H1 (cell line): ENCODE results near the gene SHISAL1. TPM values are rescaled to one million over a fixed set of nuclear protein-coding genes. Genes with fewer than 3 reads are reported as not detected.

Experiments used
- CTCF ChIA-PET: fragments of 300-600 bp; sonication (Branson Sonifier 250); formaldehyde crosslinking; loops from one replicate; lab custom pipeline; 2021; ENCODE audit not compliant: partially characterized antibody; lab: Charles Lee
- POLR2A ChIA-PET: fragments of 300-600 bp; sonication (Branson Sonifier 250); formaldehyde crosslinking; loops from one replicate; lab custom pipeline; 2021; ENCODE audit warnings: inconsistent platforms; ENCODE audit not compliant: partially characterized antibody; lab: Charles Lee
- DNase-seq, 2 experiments: peaks; one replicate each; pipeline versions ENCODE4 v3.0.0 to v3.0.0-alpha.2; 2010 to 2022; ENCODE audit warnings: low spot score in 2 of 2, low read depth in 1 of 2, mixed read lengths in 1 of 2
- FAIRE-seq: peaks from 2 replicates; lab custom pipeline; 2011; peaks lifted over from hg19 to GRCh38; lab: Jason Lieb, UNC
- H2AFZ ChIP-seq: 2 replicates; pipeline ENCODE4 v1.8.1; 2012; ENCODE audit warnings: low read length, inconsistent platforms
- H2AK5ac ChIP-seq: 2 replicates; pipeline ENCODE4 v1.6.1; 2013; ENCODE audit warnings: low read depth, low read length
- H2BK120ac ChIP-seq: replicated peaks from 2 replicates; pipeline ENCODE3; 2013; ENCODE audit warnings: low read depth, low read length, inconsistent platforms
- H2BK12ac ChIP-seq: 2 replicates; pipeline ENCODE4 v1.6.1; 2013; ENCODE audit warnings: low read depth, low read length
- H2BK15ac ChIP-seq: 2 replicates; pipeline ENCODE4 v1.6.1; 2013; ENCODE audit warnings: low read length
- H2BK20ac ChIP-seq: 2 replicates; pipeline ENCODE4 v1.6.1; 2013; ENCODE audit warnings: low read length
- H2BK5ac ChIP-seq: 2 replicates; pipeline ENCODE4 v1.6.1; 2013; ENCODE audit warnings: low read depth, low read length
- H3K14ac ChIP-seq: 2 replicates; pipeline ENCODE4 v1.6.1; 2013; ENCODE audit warnings: inconsistent platforms; ENCODE audit not compliant: insufficient read length
- H3K18ac ChIP-seq: 2 replicates; pipeline ENCODE4 v1.6.1; 2013; ENCODE audit warnings: low read length; ENCODE audit errors: extremely low read depth
- H3K23ac ChIP-seq: 2 replicates; pipeline ENCODE4 v1.6.1; 2013; ENCODE audit warnings: inconsistent platforms; ENCODE audit not compliant: insufficient read length
- H3K23me2 ChIP-seq: 2 replicates; pipeline ENCODE4 v1.6.1; 2013; ENCODE audit warnings: low read depth, low read length
- H3K27ac ChIP-seq: 2 replicates; pipeline ENCODE4 v1.6.1; 2011; ENCODE audit warnings: low read depth, low read length, inconsistent platforms
- H3K27me3 ChIP-seq, 4 experiments: replicated peaks in 1 of 4; 1 replicate in 1 of 4; 2 replicates in 3 of 4; pipeline versions ENCODE4 v1.6.1 to v1.8.1; 2011 to 2013; ENCODE audit warnings: low read length in 3 of 4, mild to moderate bottlenecking in 3 of 4, inconsistent platforms in 2 of 4, mixed read lengths in 2 of 4, moderate library complexity in 1 of 4; ENCODE audit not compliant: control insufficient read depth in 3 of 4, insufficient read depth in 3 of 4; ENCODE audit errors: extremely low read depth in 1 of 4
- H3K36me3 ChIP-seq, 4 experiments: 2 replicates each; pipeline versions ENCODE4 v1.6.1 to v1.8.1; 2011 to 2013; ENCODE audit warnings: mild to moderate bottlenecking in 4 of 4, low read length in 3 of 4, moderate library complexity in 2 of 4, control low read depth in 1 of 4, inconsistent platforms in 1 of 4; ENCODE audit not compliant: insufficient read depth in 4 of 4, control insufficient read depth in 2 of 4
- H3K4ac ChIP-seq: replicated peaks from 2 replicates; pipeline ENCODE3; 2013; ENCODE audit warnings: low read length, low read depth, mixed read lengths, inconsistent platforms; ENCODE audit not compliant: insufficient read length
- H3K4me1 ChIP-seq, 4 experiments: replicated peaks in 1 of 4; 1 replicate in 1 of 4; 2 replicates in 3 of 4; pipeline versions ENCODE4 v1.6.1 to v1.8.1; 2011 to 2013; ENCODE audit warnings: low read length in 3 of 4, inconsistent platforms in 2 of 4, mixed read lengths in 1 of 4; ENCODE audit not compliant: insufficient read depth in 4 of 4, control insufficient read depth in 3 of 4
- H3K4me2 ChIP-seq, 2 experiments: 2 replicates each; pipeline versions ENCODE4 v1.6.1 to v1.8.1; 2011 to 2013; ENCODE audit warnings: low read depth in 2 of 2, low read length in 2 of 2, control low read depth in 1 of 2, inconsistent platforms in 1 of 2, mild to moderate bottlenecking in 1 of 2; ENCODE audit not compliant: insufficient read depth in 1 of 2
- H3K4me3 ChIP-seq, 4 experiments: fragments of 200-600, 300-600 bp in 1 of 4; sonication (generic), shearing (Covaris generic), sonication (Bioruptor Twin) in 1 of 4; 2 replicates each; pipeline versions ENCODE4 v1.5.1 to v1.8.1; 2011 to 2016; ENCODE audit warnings: low read length in 4 of 4, low read depth in 3 of 4, control low read depth in 2 of 4, inconsistent platforms in 2 of 4, mild to moderate bottlenecking in 2 of 4, mixed read lengths in 1 of 4, moderate library complexity in 1 of 4; ENCODE audit not compliant: insufficient read depth in 2 of 4; ENCODE audit errors: extremely low read depth in 1 of 4
- H3K56ac ChIP-seq: replicated peaks from 2 replicates; pipeline ENCODE3; 2013; ENCODE audit warnings: low read depth, mild to moderate bottlenecking, mixed read lengths, low read length, inconsistent platforms; ENCODE audit not compliant: insufficient read length
- H3K79me1 ChIP-seq: 2 replicates; pipeline ENCODE4 v1.6.1; 2013; ENCODE audit warnings: low read depth, low read length, control low read depth
- H3K79me2 ChIP-seq, 2 experiments: 2 replicates each; pipeline versions ENCODE4 v1.6.1 to v1.8.1; 2012 to 2013; ENCODE audit warnings: low read length in 2 of 2, mild to moderate bottlenecking in 2 of 2, inconsistent platforms in 1 of 2; ENCODE audit not compliant: insufficient read depth in 2 of 2, control insufficient read depth in 1 of 2
- H3K9ac ChIP-seq, 4 experiments: replicated peaks in 1 of 4; 1 replicate in 1 of 4; 2 replicates in 3 of 4; pipeline versions ENCODE4 v1.6.1 to v1.8.1; 2011 to 2013; ENCODE audit warnings: low read depth in 3 of 4, low read length in 3 of 4, control low read depth in 2 of 4, mild to moderate bottlenecking in 2 of 4, moderate library complexity in 2 of 4, inconsistent platforms in 1 of 4; ENCODE audit errors: extremely low read depth in 1 of 4
- H3K9me3 ChIP-seq, 2 experiments: 2 replicates each; pipeline versions ENCODE4 v1.6.1 to v1.8.1; 2012 to 2013; ENCODE audit warnings: mild to moderate bottlenecking in 2 of 2, moderate library complexity in 2 of 2, control low read depth in 1 of 2, inconsistent platforms in 1 of 2, low read depth in 1 of 2, low read length in 1 of 2, mixed read lengths in 1 of 2; ENCODE audit not compliant: insufficient read depth in 2 of 2
- H4K20me1 ChIP-seq, 2 experiments: replicated peaks in 1 of 2; 2 replicates each; pipeline versions ENCODE3 to v1.8.1; 2011 to 2013; ENCODE audit warnings: inconsistent platforms in 2 of 2, low read length in 2 of 2, mild to moderate bottlenecking in 1 of 2; ENCODE audit not compliant: insufficient read depth in 2 of 2, control insufficient read depth in 1 of 2
- H4K5ac ChIP-seq: 2 replicates; pipeline ENCODE4 v1.6.1; 2013; ENCODE audit warnings: low read length, low read depth, mixed read lengths, inconsistent platforms; ENCODE audit not compliant: insufficient read length
- H4K8ac ChIP-seq: 2 replicates; pipeline ENCODE4 v1.8.0; 2013; ENCODE audit warnings: mild to moderate bottlenecking, moderate library complexity, low read length, inconsistent platforms; ENCODE audit not compliant: insufficient read depth; ENCODE audit errors: extremely low read depth
- H4K91ac ChIP-seq: replicated peaks from 2 replicates; pipeline ENCODE3; 2013; ENCODE audit warnings: low read length, mixed read lengths, inconsistent platforms; ENCODE audit not compliant: insufficient read length
- BACH1 ChIP-seq: IDR thresholded peaks from 2 replicates; pipeline ENCODE4 v1.6.1; 2012; ENCODE audit warnings: low read length, improper control_type of control experiment
- BRCA1 ChIP-seq: IDR thresholded peaks from 2 replicates; pipeline ENCODE4 v1.6.1; 2012; ENCODE audit warnings: low read depth, low read length, improper control_type of control experiment
- CBX5 ChIP-seq: fragments of 300-800, 300-1000 bp; sonication (generic); IDR thresholded peaks from 2 replicates; pipeline ENCODE4 v1.7.1; 2016; ENCODE audit warnings: antibody characterized with exemption, low read length, low read depth
- CBX8 ChIP-seq: fragments of 300-800, 300-1000 bp; sonication (generic); IDR thresholded peaks from 2 replicates; pipeline ENCODE4 v1.7.1; 2016; ENCODE audit warnings: low read depth, low read length, borderline replicate concordance
- CREB1 ChIP-seq: IDR thresholded peaks from 2 replicates; pipeline ENCODE4 v1.6.1; 2012; ENCODE audit warnings: inconsistent platforms
- CTBP2 ChIP-seq: IDR thresholded peaks from 2 replicates; pipeline ENCODE4 v1.7.0; 2011; ENCODE audit warnings: borderline replicate concordance, mild to moderate bottlenecking, moderate library complexity, mixed read lengths, low read length; ENCODE audit not compliant: insufficient read depth, insufficient read length
- EZH2 ChIP-seq: fragments of 200-600 bp; sonication (generic); IDR thresholded peaks from 2 replicates; pipeline ENCODE4 v1.7.1; 2012; ENCODE audit warnings: low read depth, mild to moderate bottlenecking, moderate library complexity, low read length, inconsistent platforms; ENCODE audit not compliant: severe bottlenecking
- GTF2F1 ChIP-seq: IDR thresholded peaks from 2 replicates; pipeline ENCODE4 v1.6.1; 2012; ENCODE audit warnings: low read depth, low read length, improper control_type of control experiment, borderline replicate concordance
- JUN ChIP-seq: IDR thresholded peaks from 2 replicates; pipeline ENCODE4 v1.6.1; 2011; ENCODE audit warnings: low read depth, mild to moderate bottlenecking, improper control_type of control experiment, low read length
- RAD21 ChIP-seq, 2 experiments: IDR thresholded peaks in 1 of 2; conservative IDR thresholded peaks in 1 of 2; 2 replicates each; pipeline ENCODE4 v1.6.1; 2011; ENCODE audit warnings: low read depth in 2 of 2, low read length in 2 of 2, improper control_type of control experiment in 1 of 2, inconsistent platforms in 1 of 2, mild to moderate bottlenecking in 1 of 2, moderate library complexity in 1 of 2
- RXRA ChIP-seq: IDR thresholded peaks from 2 replicates; pipeline ENCODE4 v1.6.1; 2011; ENCODE audit warnings: low read depth, mild to moderate bottlenecking, low read length, moderate library complexity; ENCODE audit not compliant: insufficient read depth
- SP4 ChIP-seq: IDR thresholded peaks from 2 replicates; pipeline ENCODE4 v1.6.1; 2012; ENCODE audit warnings: low read length, inconsistent platforms
- SUZ12 ChIP-seq: fragments of 200-600 bp; sonication (generic); IDR thresholded peaks from 2 replicates; pipeline ENCODE4 v1.6.1; 2012; ENCODE audit warnings: mild to moderate bottlenecking, inconsistent platforms, low read length, moderate library complexity, mixed read lengths
- TAF7 ChIP-seq: optimal IDR thresholded peaks from 2 replicates; pipeline ENCODE3; 2011; ENCODE audit warnings: low read depth, mild to moderate bottlenecking, inconsistent platforms, low read length, moderate library complexity, borderline replicate concordance
- WGBS, 2 experiments: shearing (Covaris generic) in 1 of 2; methylation state at CpG; one replicate each; pipeline versions ENCODE4 v1.1.6 to v1.1.7; 2013 to 2015; ENCODE audit warnings: low lambda C conversion rate in 2 of 2, mixed read lengths in 2 of 2, inconsistent platforms in 1 of 2, low coverage in 1 of 2, missing lambda C conversion rate in 1 of 2; ENCODE audit not compliant: insufficient replicate concordance in 2 of 2, insufficient coverage in 1 of 2, insufficient read length in 1 of 2; ENCODE audit errors: extremely low coverage in 1 of 2, missing lambda C conversion rate in 1 of 2; 5-methylcytosine and 5-hydroxymethylcytosine counted together
- polyA plus RNA-seq, 7 experiments: library from polyadenylated mRNA; depleted of rRNA in 3 of 7; stranded (reverse) in 5 of 7; unstranded in 2 of 7; fragments of >200 nt in 5 of 7; fragments of 200-250 nt in 2 of 7; gene quantifications; 1 replicate in 5 of 7; 2 replicates in 1 of 7; 4 replicates in 1 of 7; pipeline versions ENCODE4 v1.2.1 to v1.2.3, GENCODE V29; 2011 to 2013; ENCODE audit warnings: missing spikeins in 2 of 7, mixed read lengths in 2 of 7
- total RNA-seq: library from RNA; stranded (reverse); fragmentation: NEBNext Ultra II Directional; extraction: Animal tissue kit (Norgen Biotek cat#: 25700); gene quantifications from 2 replicates; pipeline ENCODE4 v1.2.1, GENCODE V29; 2021

SHISAL1 gene
- total and polyA plus RNA-seq, 2 of the 8 experiments (the other 6 are each of a cell fraction or from before 2014, with no cell fraction given), result 3.7 to 5.8 TPM

- Histone ChIP-seq H4K20me1 (no peaks in the 10 kb centered on the region), H3K27me3 (no peaks in the 10 kb centered on the region), H4K91ac (peak overlapping the region; percentile 68), H3K4me3 (no peak overlapping the region), H2BK120ac (peak overlapping the region; percentile 90), H3K4ac (no peak overlapping the region), H3K4me1 (peaks cover 0 to 7% (median 4%) of the 10 kb centered on the region in 4 experiments; a peak in 4 of 7 replicates), H4K8ac (no peak overlapping the region; the same call in 1 of the 2 replicates), H3K9ac (no peak overlapping the region), H3K79me2 (no peaks in the 10 kb centered on the region), H3K9me3 (no peaks in the 10 kb centered on the region), H3K23me2 (peaks cover 2% of the 10 kb centered on the region; the same call in 1 of the 2 replicates), H2AFZ (no peak overlapping the region), H3K36me3 (no peaks in the 10 kb centered on the region), H3K56ac (no peak overlapping the region), H3K18ac (no peak overlapping the region; the same call in 1 of the 2 replicates), H2BK12ac (peak overlapping the region; percentile 81; the same call in 1 of the 2 replicates), H3K4me2 (no peak overlapping the region), H4K5ac (no peak overlapping the region), H3K79me1 (no peaks in the 10 kb centered on the region), H3K14ac (no peak overlapping the region), H2AK5ac (0 out of 2 replicates have a peak overlapping the region, but pooled peaks have one; percentile 92), H2BK5ac (peak overlapping the region; percentile 48; the same call in 1 of the 2 replicates), H2BK15ac (0 out of 2 replicates have a peak overlapping the region, but pooled peaks have one; percentile 97), H3K23ac (no peak overlapping the region), H2BK20ac (peak overlapping the region; percentile 55; the same call in 1 of the 2 replicates), H3K27ac (no peak overlapping the region)
- ChIA-PET POLR2A (no interaction called here), CTCF (interaction anchor here (0.8 kb wide), 1 partner anchor 177 kb away, joined by 3 read pairs; no protein-coding TSS in a partner anchor)
- 93% methylated on average over 6 of the region's 6 CpGs; no CpG with 5 or more reads in 1 of the 2 experiments for WGBS, 2 experiments
- FAIRE-seq, result no peak
- no peak for DNase-seq
- TF ChIP-seq RAD21 (IDR thresholded peaks at IDR 0.05 in 1 of 2, conservative IDR thresholded peaks at IDR 0.05 in 1 of 2; ENCODE audit: low read depth in 2 of 2, low read length in 2 of 2) (no peak), JUN (no peak), SUZ12 (no peak), CREB1 (no peak), CTBP2 (no peak), SP4 (no peak), TAF7 (no peak), RXRA (no peak), CBX8 (no peak), EZH2 (no peak), BRCA1 (no peak), BACH1 (no peak), CBX5 (no peak), GTF2F1 (no peak)
These were observed 49.2 kb downstream of the SHISAL1 start for GRCh38 chr22:44263547-44263946.
